ENCODE measurements around the gene TBC1D20. TPM values are rescaled to one million over a fixed set of nuclear protein-coding genes. Genes with fewer than 3 reads are reported as not detected.
"Not testable (repeated sequence)": the region's sequence is repeated elsewhere in the genome, so short reads cannot be mapped to it uniquely, and the experiment has no call there.

Gene TBC1D20
- total RNA-seq, 1 donor from 2014 or later: 30.5 TPM

DNA sequence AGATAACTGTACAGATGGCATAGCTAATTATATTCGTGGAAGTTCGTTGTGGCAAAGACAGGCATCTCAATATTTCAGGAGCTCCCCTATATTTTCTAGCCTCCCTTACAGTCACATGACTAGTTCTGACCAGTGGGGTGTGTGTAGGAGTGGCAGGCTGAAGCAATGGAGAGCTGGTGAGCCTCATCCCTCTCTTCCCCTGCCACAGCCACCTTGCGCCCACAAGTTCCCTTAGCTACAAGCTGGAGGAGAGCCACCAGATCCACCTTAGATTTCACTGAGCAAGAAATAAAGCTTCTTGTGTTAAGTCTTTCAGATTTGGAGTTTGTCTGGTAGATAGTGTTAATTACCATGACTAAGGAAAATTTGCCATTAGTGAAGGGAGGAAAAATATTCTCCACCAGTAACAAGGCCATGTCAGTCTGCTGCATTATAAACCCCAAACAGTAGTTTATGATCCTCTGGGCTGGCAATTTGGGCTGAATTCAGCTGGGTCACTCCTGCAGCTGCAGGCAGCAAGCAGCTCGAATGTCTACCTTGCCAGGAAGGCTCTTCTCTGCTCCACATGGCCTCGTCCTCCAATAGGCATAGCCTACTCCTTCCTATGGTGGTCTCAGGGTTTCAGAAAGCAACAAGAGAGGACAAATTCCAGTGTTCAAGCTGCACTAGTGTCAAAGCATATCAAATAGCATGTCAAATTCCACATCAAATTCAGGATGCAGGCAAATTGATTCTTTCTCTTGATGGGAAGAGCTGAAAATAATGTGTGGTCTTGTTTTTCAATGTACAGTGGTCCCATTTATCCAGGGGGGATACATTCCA, 61.7 kb downstream of the TBC1D20 start:
- no peak for DNase-seq

DNA sequence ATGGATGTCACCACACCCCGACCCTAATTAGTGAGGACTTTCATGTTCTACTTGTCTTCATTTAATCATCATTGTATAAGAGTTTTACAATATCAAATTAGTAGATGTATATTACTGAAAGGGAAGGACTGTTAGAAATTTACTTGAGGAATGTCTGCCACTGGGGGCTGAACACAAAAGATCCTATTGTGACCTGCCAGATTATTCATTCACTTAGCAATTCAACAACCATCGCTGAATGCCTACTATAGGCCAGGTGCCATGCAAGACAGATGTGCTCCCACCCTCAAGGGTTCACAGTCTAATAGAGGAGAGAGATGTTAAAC, 62.2 kb downstream of the TBC1D20 start:
- DNase-seq: no peak

DNA sequence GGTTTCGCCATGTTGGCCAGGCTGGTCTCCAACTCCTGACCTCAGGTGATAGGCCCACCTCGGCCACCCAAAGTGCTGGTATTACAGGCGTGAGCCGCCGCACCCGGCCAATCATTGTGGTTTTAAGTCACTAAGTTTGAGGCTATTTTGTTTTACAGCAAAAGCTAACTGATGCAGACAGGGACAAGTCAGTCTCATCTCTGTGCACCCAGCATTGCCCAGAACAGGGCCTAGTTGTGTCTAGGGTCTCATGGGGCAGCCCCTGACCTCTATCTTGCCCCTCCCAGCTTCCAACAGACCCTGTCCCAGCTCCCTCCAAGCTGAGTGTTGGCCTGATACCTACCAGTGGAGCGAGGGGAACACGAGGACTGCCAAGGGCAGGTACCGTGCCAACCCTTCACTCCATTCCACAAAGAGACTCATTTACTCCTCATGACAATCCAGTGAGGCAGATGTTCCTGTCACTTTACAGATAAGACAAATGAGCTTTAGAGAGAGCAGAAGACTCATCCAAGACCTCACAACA, 63.1 kb downstream of the TBC1D20 start:
- DNase-seq: no peak

DNA sequence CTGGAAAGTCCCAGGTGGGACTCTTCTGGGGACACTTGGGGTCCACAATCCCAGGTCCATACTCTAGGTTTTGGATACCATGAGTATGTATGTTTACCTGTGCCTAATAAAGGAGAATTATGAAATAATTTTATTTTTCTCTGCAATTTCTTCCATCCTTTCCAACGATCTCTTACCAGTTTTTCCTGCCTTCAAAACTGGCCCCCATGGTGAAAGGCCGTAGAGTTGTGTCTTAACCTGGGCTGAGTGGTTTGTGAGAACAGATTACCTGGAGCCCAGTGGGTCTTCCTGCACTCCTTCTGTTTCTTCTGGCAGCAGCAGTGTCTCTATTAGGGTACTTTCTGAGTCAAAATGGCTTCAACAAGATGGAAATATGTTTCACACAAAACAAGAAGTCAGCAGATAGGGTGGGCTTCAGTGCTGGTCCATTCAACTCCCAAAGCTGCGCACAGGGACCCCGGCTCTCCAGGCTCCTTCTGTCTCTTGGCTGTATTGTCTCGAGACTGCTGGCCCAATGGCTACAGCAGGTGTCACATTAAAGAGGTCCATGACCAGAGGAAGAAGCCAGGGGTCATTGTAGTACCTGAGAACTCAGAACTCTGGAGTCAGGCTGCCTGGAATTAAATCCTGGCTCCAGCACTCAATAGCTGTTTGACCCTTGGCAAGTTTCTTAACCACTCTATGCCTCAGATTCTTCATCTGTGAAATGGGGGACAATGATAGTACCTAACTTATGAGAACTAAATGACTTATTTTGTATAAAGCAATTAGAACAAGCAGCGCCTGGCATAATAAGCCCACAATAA, 64.7 kb downstream of the TBC1D20 start:
- no peak for DNase-seq

DNA sequence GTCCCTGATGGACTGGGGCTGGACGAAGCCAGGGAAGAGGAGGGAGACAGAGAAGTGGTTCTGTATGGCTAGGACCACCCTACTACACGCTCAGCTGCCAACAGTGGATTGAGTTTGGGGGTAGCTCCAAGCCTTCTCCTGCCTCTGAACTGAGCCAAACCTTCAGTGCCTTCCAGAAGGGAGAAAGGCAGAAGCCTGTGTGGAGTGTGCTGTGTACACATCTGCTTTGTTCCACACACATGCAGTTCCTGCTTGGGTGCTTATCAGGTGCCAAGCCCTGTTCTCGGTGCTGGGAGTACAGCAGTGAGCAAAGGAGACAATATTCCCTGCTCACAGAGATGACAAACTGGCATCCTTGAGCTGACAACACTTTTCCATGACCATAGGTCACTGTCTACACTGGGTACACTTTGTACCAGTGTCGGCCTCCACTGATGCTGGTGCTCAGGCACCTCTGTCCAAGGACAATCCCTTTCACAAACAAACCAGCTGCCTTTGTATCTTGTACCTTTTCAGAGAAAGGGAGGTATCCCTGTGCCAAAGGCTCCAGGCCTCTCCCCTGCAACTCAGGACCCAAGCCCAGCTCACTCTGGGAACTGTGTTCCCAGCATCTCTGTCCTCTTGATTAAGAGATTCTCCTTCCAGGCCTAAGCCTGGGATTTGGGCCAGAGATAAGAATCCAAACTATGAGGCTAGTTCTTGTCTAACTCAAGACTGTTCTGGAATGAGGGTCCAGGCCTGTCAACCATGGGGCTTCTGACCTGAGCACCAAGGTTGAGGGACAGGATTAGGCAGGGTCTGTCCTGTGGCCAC, 65.5 kb downstream of the TBC1D20 start:
- no peak for DNase-seq

DNA sequence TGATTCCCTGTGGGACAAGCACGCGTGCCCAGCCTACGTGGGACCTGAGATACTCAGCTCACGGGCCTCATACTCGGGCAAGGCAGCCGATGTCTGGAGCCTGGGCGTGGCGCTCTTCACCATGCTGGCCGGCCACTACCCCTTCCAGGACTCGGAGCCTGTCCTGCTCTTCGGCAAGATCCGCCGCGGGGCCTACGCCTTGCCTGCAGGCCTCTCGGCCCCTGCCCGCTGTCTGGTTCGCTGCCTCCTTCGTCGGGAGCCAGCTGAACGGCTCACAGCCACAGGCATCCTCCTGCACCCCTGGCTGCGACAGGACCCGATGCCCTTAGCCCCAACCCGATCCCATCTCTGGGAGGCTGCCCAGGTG, 66.1 kb downstream of the TBC1D20 start:
- no peak for DNase-seq

DNA sequence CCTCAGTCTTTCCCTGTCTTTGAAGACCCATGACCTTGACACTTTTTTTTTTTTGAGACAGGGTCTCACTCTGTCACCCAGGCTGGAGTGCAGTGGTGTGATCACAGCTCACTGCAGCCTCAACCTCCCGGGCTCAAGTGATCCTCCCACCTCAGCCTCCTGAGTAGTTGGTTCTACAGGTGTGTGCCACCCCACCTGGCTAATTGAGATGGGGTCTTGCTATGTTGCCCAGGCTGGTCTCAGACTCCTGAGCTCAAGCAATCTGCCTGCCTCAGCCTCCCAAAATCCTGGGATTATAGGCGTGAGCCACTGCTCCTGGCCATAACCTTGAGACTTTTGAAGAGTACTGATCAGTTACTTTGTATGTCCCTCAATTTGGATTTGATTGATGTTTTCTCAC, 69.0 kb downstream of the TBC1D20 start:
- not testable (repeated sequence) for DNase-seq

DNA sequence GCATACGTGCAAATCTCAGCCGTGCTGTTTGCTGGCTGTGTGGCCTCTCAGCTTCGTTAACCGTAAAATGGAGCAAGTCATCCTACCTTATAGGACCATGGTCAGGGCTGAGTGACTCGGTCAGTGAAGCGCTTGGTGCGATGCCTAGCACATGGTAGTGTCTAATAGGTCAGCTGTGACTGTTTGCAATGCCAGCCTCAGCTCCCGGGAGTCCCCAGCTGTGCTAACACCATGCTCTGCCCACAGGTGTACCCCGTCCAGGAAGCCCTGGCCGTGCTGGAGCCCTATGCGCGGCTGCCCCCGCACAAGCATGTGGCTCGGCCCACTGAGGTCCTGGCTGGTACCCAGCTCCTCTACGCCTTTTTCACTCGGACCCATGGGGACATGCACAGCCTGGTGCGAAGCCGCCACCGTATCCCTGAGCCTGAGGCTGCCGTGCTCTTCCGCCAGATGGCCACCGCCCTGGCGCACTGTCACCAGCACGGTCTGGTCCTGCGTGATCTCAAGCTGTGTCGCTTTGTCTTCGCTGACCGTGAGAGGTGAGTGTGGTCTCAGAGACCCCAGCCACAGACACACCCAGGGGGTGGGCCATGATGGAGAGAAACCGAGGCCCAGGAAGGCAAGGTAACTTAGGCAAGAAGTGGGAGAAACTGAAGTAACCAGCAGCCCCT, 71.2 kb downstream of the TBC1D20 start:
- DNase-seq: no peak

DNA sequence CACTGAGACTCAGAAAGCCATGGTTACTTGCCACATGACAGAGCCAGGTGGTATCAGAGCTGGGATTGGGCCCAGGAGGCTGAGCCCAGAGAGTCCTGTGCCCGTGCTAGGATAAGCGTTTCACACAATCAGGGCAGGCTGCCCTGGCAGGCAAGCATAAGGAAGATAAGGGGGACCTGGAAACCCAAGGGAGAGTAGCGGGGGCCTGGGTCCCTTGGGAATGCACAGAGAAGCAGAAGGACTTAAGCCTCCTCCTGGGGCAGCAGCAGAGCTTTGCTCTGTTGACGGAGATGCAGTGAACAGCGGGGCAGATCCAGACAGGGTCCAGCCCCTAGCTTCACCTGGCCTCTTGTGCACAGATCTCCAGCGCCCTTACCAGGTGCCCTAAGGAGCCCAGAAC, 73.1 kb downstream of the TBC1D20 start:
- DNase-seq: no peak

DNA sequence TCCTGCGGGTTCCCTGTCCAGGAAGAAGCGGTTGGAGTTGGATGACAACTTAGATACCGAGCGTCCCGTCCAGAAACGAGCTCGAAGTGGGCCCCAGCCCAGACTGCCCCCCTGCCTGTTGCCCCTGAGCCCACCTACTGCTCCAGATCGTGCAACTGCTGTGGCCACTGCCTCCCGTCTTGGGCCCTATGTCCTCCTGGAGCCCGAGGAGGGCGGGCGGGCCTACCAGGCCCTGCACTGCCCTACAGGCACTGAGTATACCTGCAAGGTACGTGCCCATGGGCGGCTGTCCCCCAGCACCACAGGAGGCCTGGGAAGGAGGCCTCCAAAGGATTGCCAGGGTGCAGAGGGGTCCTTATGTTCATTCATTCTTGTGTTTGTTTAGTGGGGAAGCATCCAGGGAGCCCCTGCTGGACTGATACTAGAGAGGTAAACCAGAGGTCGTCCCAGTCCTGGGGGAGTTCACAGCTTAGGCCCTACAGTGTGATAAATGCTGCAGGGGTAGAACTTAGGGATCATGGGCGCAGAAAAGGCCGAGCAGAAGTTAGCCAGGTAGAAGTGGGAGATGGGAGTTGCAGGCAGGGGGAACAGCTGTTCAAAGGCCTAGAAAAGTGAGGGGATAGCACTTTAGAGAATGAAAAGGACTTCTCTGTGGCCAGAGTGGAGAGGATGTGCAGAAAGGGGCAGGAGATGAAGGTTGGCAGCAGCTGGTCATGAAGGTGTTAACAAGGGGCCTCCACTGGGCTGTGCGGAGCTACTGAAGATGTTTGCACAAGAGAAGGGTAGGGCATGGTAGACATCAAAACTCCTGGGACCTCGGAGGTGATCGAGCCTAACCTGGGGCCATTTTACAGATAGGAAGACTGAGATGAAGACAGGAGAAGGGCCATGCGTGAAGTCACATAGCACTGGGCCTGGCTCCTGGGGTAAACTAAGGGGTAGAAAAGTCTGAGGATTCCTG, 74.0 kb downstream of the TBC1D20 start:
- DNase-seq: no peak

DNA sequence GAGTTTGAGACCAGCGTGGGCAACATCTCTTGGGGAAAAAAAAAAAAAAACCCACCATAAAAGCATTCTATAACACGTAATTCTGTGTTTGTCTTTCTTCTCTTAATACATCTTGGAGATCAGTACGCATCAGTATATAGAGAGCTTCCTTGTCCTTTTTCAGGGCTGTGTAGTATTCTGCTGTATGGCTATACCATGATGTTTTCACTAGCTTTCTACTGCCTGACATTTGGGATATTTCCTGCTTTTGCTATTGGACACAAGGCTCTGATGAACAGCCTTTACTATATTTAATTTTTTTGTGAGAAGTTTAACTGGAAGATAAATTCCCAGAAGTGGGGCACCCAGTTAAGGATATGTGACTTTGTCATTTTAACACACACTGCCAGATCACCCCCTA, 74.8 kb downstream of the TBC1D20 start:
- DNase-seq: no peak

DNA sequence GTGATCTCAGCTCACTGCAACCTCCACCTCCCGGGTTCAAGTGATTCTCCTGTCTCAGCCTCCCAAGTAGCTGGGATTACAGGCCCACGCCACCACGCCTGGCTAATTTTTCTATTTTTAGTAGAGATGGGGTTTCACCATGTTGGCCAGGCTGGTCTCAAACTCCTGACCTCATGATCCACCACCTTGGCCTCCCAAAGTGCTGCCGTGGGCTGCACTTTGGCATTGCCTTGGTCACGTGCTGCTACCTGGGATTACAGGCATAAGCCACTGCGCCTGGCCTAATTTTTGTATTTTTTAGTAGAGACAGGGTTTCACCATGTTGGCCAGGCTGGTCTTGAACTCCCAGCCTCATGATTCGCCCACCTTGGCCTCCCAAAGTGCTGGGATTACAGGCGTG, 75.7 kb downstream of the TBC1D20 start:
- not testable (repeated sequence) for DNase-seq

Other genes starting within 250 kb of the TBC1D20 start
- gene DEFB129, start 235.3 kb downstream of the TBC1D20 start, total RNA-seq: not detected in 2 replicates
- gene DEFB132, start 204.8 kb downstream of the TBC1D20 start, total RNA-seq: not detected in 2 replicates
- 3.2 and 6.7 TPM in 2 replicates for gene C20orf96, start 171.8 kb downstream of the TBC1D20 start, total RNA-seq
- gene ZCCHC3, start 165.0 kb downstream of the TBC1D20 start, total RNA-seq: 18.8 and 23.8 TPM in 2 replicates
- 4.4 and 8.1 TPM in 2 replicates for gene SOX12, start 137.0 kb downstream of the TBC1D20 start, total RNA-seq
- 18.0 and 40.2 TPM in 2 replicates for gene NRSN2, start 115.4 kb downstream of the TBC1D20 start, total RNA-seq
- 49.2 and 62.1 TPM in 2 replicates for gene TRIB3, start 81.8 kb downstream of the TBC1D20 start, total RNA-seq
- gene RBCK1, start 54.2 kb downstream of the TBC1D20 start, total RNA-seq: 111 and 116 TPM in 2 replicates
- gene CSNK2A1, start 81.3 kb upstream of the TBC1D20 start, total RNA-seq: 128 and 213 TPM in 2 replicates
- 2.0 and 2.7 TPM in 2 replicates for gene TCF15, start 147.8 kb upstream of the TBC1D20 start, total RNA-seq
- gene SRXN1, start 190.7 kb upstream of the TBC1D20 start, total RNA-seq: 30.3 and 38.6 TPM in 2 replicates
- not detected in 2 replicates for gene SCRT2, start 213.3 kb upstream of the TBC1D20 start, total RNA-seq